Airway epithelial cell (primary cell): ENCODE measurements around the gene LRRTM2. TPM values are rescaled to one million over a fixed set of nuclear protein-coding genes. Genes with fewer than 3 reads are reported as not detected.

ENCODE experiments used
- total RNA-seq: library from RNA; depleted of rRNA; stranded (reverse); fragments of >200 nt; gene quantifications from 2 replicates; pipeline ENCODE4 v1.2.3, GENCODE V29; 2015

The LRRTM2 gene
- 0.07 TPM in 1 of 2 replicates, not detected in the other for total RNA-seq

GRCh38 chr5:138874771-138875551, at the start of gene LRRTM2:
Gene LRRTM2, minus strand, starts transcription at chr5:138875335. Its CDS starts 424 bp downstream, at chr5:138874911.

Other genes starting within 250 kb of the LRRTM2 start
- gene CTNNA1, start 121.9 kb downstream of the LRRTM2 start, total RNA-seq = 247 and 306 TPM in 2 replicates